H1 (cell line): ENCODE measurements around the gene KIF2C. TPM values are rescaled to one million over a fixed set of nuclear protein-coding genes. Genes with fewer than 3 reads are reported as not detected.

ENCODE experiments used
- CTCF ChIA-PET: fragments of 300-600 bp; sonication (Branson Sonifier 250); formaldehyde crosslinking; loops from one replicate; lab custom pipeline; 2021; ENCODE audit not compliant: partially characterized antibody; lab: Charles Lee
- POLR2A ChIA-PET: fragments of 300-600 bp; sonication (Branson Sonifier 250); formaldehyde crosslinking; loops from one replicate; lab custom pipeline; 2021; ENCODE audit warnings: inconsistent platforms; ENCODE audit not compliant: partially characterized antibody; lab: Charles Lee
- DNase-seq, 2 experiments: peaks; one replicate each; pipeline versions ENCODE4 v3.0.0 to v3.0.0-alpha.2; 2010 to 2022; ENCODE audit warnings: low spot score in 2 of 2, low read depth in 1 of 2, mixed read lengths in 1 of 2
- FAIRE-seq: peaks from 2 replicates; lab custom pipeline; 2011; peaks lifted over from hg19 to GRCh38; lab: Jason Lieb, UNC
- H2AFZ ChIP-seq: 2 replicates; pipeline ENCODE4 v1.8.1; 2012; ENCODE audit warnings: low read length, inconsistent platforms
- H2AK5ac ChIP-seq: 2 replicates; pipeline ENCODE4 v1.6.1; 2013; ENCODE audit warnings: low read depth, low read length
- H2BK120ac ChIP-seq: replicated peaks from 2 replicates; pipeline ENCODE3; 2013; ENCODE audit warnings: low read depth, low read length, inconsistent platforms
- H2BK12ac ChIP-seq: 2 replicates; pipeline ENCODE4 v1.6.1; 2013; ENCODE audit warnings: low read depth, low read length
- H2BK15ac ChIP-seq: 2 replicates; pipeline ENCODE4 v1.6.1; 2013; ENCODE audit warnings: low read length
- H2BK20ac ChIP-seq: 2 replicates; pipeline ENCODE4 v1.6.1; 2013; ENCODE audit warnings: low read length
- H2BK5ac ChIP-seq: 2 replicates; pipeline ENCODE4 v1.6.1; 2013; ENCODE audit warnings: low read depth, low read length
- H3K14ac ChIP-seq: 2 replicates; pipeline ENCODE4 v1.6.1; 2013; ENCODE audit warnings: inconsistent platforms; ENCODE audit not compliant: insufficient read length
- H3K18ac ChIP-seq: 2 replicates; pipeline ENCODE4 v1.6.1; 2013; ENCODE audit warnings: low read length; ENCODE audit errors: extremely low read depth
- H3K23ac ChIP-seq: 2 replicates; pipeline ENCODE4 v1.6.1; 2013; ENCODE audit warnings: inconsistent platforms; ENCODE audit not compliant: insufficient read length
- H3K23me2 ChIP-seq: 2 replicates; pipeline ENCODE4 v1.6.1; 2013; ENCODE audit warnings: low read depth, low read length
- H3K27ac ChIP-seq: 2 replicates; pipeline ENCODE4 v1.6.1; 2011; ENCODE audit warnings: low read depth, low read length, inconsistent platforms
- H3K27me3 ChIP-seq, 4 experiments: replicated peaks in 1 of 4; 1 replicate in 1 of 4; 2 replicates in 3 of 4; pipeline versions ENCODE4 v1.6.1 to v1.8.1; 2011 to 2013; ENCODE audit warnings: low read length in 3 of 4, mild to moderate bottlenecking in 3 of 4, inconsistent platforms in 2 of 4, mixed read lengths in 2 of 4, moderate library complexity in 1 of 4; ENCODE audit not compliant: control insufficient read depth in 3 of 4, insufficient read depth in 3 of 4; ENCODE audit errors: extremely low read depth in 1 of 4
- H3K36me3 ChIP-seq, 4 experiments: 2 replicates each; pipeline versions ENCODE4 v1.6.1 to v1.8.1; 2011 to 2013; ENCODE audit warnings: mild to moderate bottlenecking in 4 of 4, low read length in 3 of 4, moderate library complexity in 2 of 4, control low read depth in 1 of 4, inconsistent platforms in 1 of 4; ENCODE audit not compliant: insufficient read depth in 4 of 4, control insufficient read depth in 2 of 4
- H3K4ac ChIP-seq: replicated peaks from 2 replicates; pipeline ENCODE3; 2013; ENCODE audit warnings: low read length, low read depth, mixed read lengths, inconsistent platforms; ENCODE audit not compliant: insufficient read length
- H3K4me1 ChIP-seq, 4 experiments: replicated peaks in 1 of 4; 1 replicate in 1 of 4; 2 replicates in 3 of 4; pipeline versions ENCODE4 v1.6.1 to v1.8.1; 2011 to 2013; ENCODE audit warnings: low read length in 3 of 4, inconsistent platforms in 2 of 4, mixed read lengths in 1 of 4; ENCODE audit not compliant: insufficient read depth in 4 of 4, control insufficient read depth in 3 of 4
- H3K4me2 ChIP-seq, 2 experiments: 2 replicates each; pipeline versions ENCODE4 v1.6.1 to v1.8.1; 2011 to 2013; ENCODE audit warnings: low read depth in 2 of 2, low read length in 2 of 2, control low read depth in 1 of 2, inconsistent platforms in 1 of 2, mild to moderate bottlenecking in 1 of 2; ENCODE audit not compliant: insufficient read depth in 1 of 2
- H3K4me3 ChIP-seq, 4 experiments: fragments of 200-600, 300-600 bp in 1 of 4; sonication (generic), shearing (Covaris generic), sonication (Bioruptor Twin) in 1 of 4; 2 replicates each; pipeline versions ENCODE4 v1.5.1 to v1.8.1; 2011 to 2016; ENCODE audit warnings: low read length in 4 of 4, low read depth in 3 of 4, control low read depth in 2 of 4, inconsistent platforms in 2 of 4, mild to moderate bottlenecking in 2 of 4, mixed read lengths in 1 of 4, moderate library complexity in 1 of 4; ENCODE audit not compliant: insufficient read depth in 2 of 4; ENCODE audit errors: extremely low read depth in 1 of 4
- H3K56ac ChIP-seq: replicated peaks from 2 replicates; pipeline ENCODE3; 2013; ENCODE audit warnings: low read depth, mild to moderate bottlenecking, mixed read lengths, low read length, inconsistent platforms; ENCODE audit not compliant: insufficient read length
- H3K79me1 ChIP-seq: 2 replicates; pipeline ENCODE4 v1.6.1; 2013; ENCODE audit warnings: low read depth, low read length, control low read depth
- H3K79me2 ChIP-seq, 2 experiments: 2 replicates each; pipeline versions ENCODE4 v1.6.1 to v1.8.1; 2012 to 2013; ENCODE audit warnings: low read length in 2 of 2, mild to moderate bottlenecking in 2 of 2, inconsistent platforms in 1 of 2; ENCODE audit not compliant: insufficient read depth in 2 of 2, control insufficient read depth in 1 of 2
- H3K9ac ChIP-seq, 4 experiments: replicated peaks in 1 of 4; 1 replicate in 1 of 4; 2 replicates in 3 of 4; pipeline versions ENCODE4 v1.6.1 to v1.8.1; 2011 to 2013; ENCODE audit warnings: low read depth in 3 of 4, low read length in 3 of 4, control low read depth in 2 of 4, mild to moderate bottlenecking in 2 of 4, moderate library complexity in 2 of 4, inconsistent platforms in 1 of 4; ENCODE audit errors: extremely low read depth in 1 of 4
- H3K9me3 ChIP-seq, 2 experiments: 2 replicates each; pipeline versions ENCODE4 v1.6.1 to v1.8.1; 2012 to 2013; ENCODE audit warnings: mild to moderate bottlenecking in 2 of 2, moderate library complexity in 2 of 2, control low read depth in 1 of 2, inconsistent platforms in 1 of 2, low read depth in 1 of 2, low read length in 1 of 2, mixed read lengths in 1 of 2; ENCODE audit not compliant: insufficient read depth in 2 of 2
- H4K20me1 ChIP-seq, 2 experiments: replicated peaks in 1 of 2; 2 replicates each; pipeline versions ENCODE3 to v1.8.1; 2011 to 2013; ENCODE audit warnings: inconsistent platforms in 2 of 2, low read length in 2 of 2, mild to moderate bottlenecking in 1 of 2; ENCODE audit not compliant: insufficient read depth in 2 of 2, control insufficient read depth in 1 of 2
- H4K5ac ChIP-seq: 2 replicates; pipeline ENCODE4 v1.6.1; 2013; ENCODE audit warnings: low read length, low read depth, mixed read lengths, inconsistent platforms; ENCODE audit not compliant: insufficient read length
- H4K8ac ChIP-seq: 2 replicates; pipeline ENCODE4 v1.8.0; 2013; ENCODE audit warnings: mild to moderate bottlenecking, moderate library complexity, low read length, inconsistent platforms; ENCODE audit not compliant: insufficient read depth; ENCODE audit errors: extremely low read depth
- H4K91ac ChIP-seq: replicated peaks from 2 replicates; pipeline ENCODE3; 2013; ENCODE audit warnings: low read length, mixed read lengths, inconsistent platforms; ENCODE audit not compliant: insufficient read length
- RNF2 ChIP-seq: fragments of 200-900, 300-1000 bp; sonication (generic); IDR thresholded peaks from 2 replicates; pipeline ENCODE4 v1.7.1; 2016; ENCODE audit warnings: borderline replicate concordance, low read depth, mild to moderate bottlenecking, antibody characterized with exemption, low read length; ENCODE audit not compliant: poor library complexity, severe bottlenecking; ENCODE audit errors: missing control alignments
- WGBS, 2 experiments: shearing (Covaris generic) in 1 of 2; methylation state at CpG; one replicate each; pipeline versions ENCODE4 v1.1.6 to v1.1.7; 2013 to 2015; ENCODE audit warnings: low lambda C conversion rate in 2 of 2, mixed read lengths in 2 of 2, inconsistent platforms in 1 of 2, low coverage in 1 of 2, missing lambda C conversion rate in 1 of 2; ENCODE audit not compliant: insufficient replicate concordance in 2 of 2, insufficient coverage in 1 of 2, insufficient read length in 1 of 2; ENCODE audit errors: extremely low coverage in 1 of 2, missing lambda C conversion rate in 1 of 2; 5-methylcytosine and 5-hydroxymethylcytosine counted together
- polyA plus RNA-seq, 7 experiments: library from polyadenylated mRNA; depleted of rRNA in 3 of 7; stranded (reverse) in 5 of 7; unstranded in 2 of 7; fragments of >200 nt in 5 of 7; fragments of 200-250 nt in 2 of 7; gene quantifications; 1 replicate in 5 of 7; 2 replicates in 1 of 7; 4 replicates in 1 of 7; pipeline versions ENCODE4 v1.2.1 to v1.2.3, GENCODE V29; 2011 to 2013; ENCODE audit warnings: missing spikeins in 2 of 7, mixed read lengths in 2 of 7
- total RNA-seq: library from RNA; stranded (reverse); fragmentation: NEBNext Ultra II Directional; extraction: Animal tissue kit (Norgen Biotek cat#: 25700); gene quantifications from 2 replicates; pipeline ENCODE4 v1.2.1, GENCODE V29; 2021

KIF2C gene
- total and polyA plus RNA-seq, 2 of the 8 experiments (the other 6 are each of a cell fraction or from before 2014, with no cell fraction given) = 41.8 to 68.1 TPM

DNA sequence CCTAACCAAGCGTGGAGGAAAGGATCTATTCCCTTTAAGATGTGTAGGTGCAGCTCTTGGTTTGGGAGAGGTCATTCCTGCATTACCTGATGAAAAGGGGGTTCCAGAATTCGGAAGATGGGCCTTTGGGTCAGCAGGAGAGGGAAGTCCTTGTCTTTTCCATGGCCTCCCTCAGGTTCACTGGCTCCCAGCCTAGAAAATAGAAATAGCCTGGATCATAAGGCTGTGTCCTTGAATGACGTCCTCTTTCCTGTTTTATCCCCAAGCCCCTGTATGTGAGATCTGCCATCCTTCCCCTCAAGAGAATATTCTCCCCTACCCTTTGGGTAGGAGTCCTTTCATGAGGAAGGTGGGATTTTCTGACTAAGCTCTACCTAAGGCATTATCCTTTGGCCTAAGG is 21.2 kb downstream of the KIF2C start:
- FAIRE-seq = no peak
- Histone ChIP-seq H3K27ac (no peak overlapping the region), H3K4me1 (no peaks in the 10 kb centered on the region), H2AFZ (no peak overlapping the region), H3K79me1 (0 out of 2 replicates have a peak, but pooled peaks cover 2% of the 10 kb centered on the region), H3K4ac (no peak overlapping the region), H2BK20ac (no peak overlapping the region), H2BK5ac (no peak overlapping the region), H3K36me3 (peaks cover 45 to 85% (median 74%) of the 10 kb centered on the region in 4 experiments), H4K91ac (no peak overlapping the region), H3K56ac (no peak overlapping the region), H3K4me2 (no peak overlapping the region), H3K4me3 (no peak overlapping the region), H4K5ac (no peak overlapping the region), H3K14ac (no peak overlapping the region), H2BK120ac (no peak overlapping the region), H3K23ac (no peak overlapping the region), H3K9me3 (no peaks in the 10 kb centered on the region), H3K79me2 (no peaks in the 10 kb centered on the region), H3K9ac (no peak overlapping the region), H2BK15ac (no peak overlapping the region)
- no peak for DNase-seq
- WGBS, 2 experiments = 89% methylated on average over 3 of the region's 3 CpGs; no CpG with 5 or more reads in 1 of the 2 experiments
- CTCF ChIA-PET = interaction anchor here (1.0 to 1.6 kb wide), 5 partner anchors 10 to 30 kb away, joined by 3 to 5 read pairs (median 4); partner anchors contain the start of gene RNU5D-1
- no peak for TF ChIP-seq RNF2
- TF ChIP-seq, all 59 proteins: peak for 0
- POLR2A ChIA-PET = interaction anchor here (1.4 to 11.3 kb wide), 8 partner anchors 9 to 58 kb away, joined by 3 to 151 read pairs (median 25); partner anchors contain the start of genes KIF2C and RPS8
- no peak overlapping the region for H3K18ac ChIP-seq
- H4K20me1 ChIP-seq = peaks cover 0 to 4% of the 10 kb centered on the region in 2 experiments
- no peak overlapping the region for H4K8ac ChIP-seq
- no peaks in the 10 kb centered on the region for H3K23me2 ChIP-seq
- no peak overlapping the region for H2BK12ac ChIP-seq
- no peaks in the 10 kb centered on the region for H3K27me3 ChIP-seq
- H2AK5ac ChIP-seq = no peak overlapping the region
